ENCODE data around the gene SPATA31E1.

DNA sequence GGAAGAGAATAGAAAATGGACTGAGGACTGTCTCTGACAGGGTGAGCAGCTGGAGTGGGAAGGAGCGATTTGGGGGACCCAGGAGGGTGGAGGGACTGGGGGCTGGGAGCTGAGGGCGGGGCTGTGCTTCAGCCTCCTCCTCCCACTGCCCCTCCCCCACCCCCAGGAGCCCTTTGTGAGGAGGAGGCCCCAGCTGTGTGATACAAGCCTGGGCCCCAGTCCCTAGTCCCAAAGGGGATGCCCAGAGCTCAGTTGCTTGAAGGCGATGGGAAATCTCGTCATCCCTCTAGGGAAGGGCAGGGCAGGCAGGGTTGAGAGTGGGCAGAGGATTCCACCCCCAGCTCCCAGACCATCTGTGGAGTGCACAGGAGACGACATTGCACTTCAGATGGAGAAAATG, at the start of gene SPATA31E1:
- TF ChIP-seq, protein P1, sequence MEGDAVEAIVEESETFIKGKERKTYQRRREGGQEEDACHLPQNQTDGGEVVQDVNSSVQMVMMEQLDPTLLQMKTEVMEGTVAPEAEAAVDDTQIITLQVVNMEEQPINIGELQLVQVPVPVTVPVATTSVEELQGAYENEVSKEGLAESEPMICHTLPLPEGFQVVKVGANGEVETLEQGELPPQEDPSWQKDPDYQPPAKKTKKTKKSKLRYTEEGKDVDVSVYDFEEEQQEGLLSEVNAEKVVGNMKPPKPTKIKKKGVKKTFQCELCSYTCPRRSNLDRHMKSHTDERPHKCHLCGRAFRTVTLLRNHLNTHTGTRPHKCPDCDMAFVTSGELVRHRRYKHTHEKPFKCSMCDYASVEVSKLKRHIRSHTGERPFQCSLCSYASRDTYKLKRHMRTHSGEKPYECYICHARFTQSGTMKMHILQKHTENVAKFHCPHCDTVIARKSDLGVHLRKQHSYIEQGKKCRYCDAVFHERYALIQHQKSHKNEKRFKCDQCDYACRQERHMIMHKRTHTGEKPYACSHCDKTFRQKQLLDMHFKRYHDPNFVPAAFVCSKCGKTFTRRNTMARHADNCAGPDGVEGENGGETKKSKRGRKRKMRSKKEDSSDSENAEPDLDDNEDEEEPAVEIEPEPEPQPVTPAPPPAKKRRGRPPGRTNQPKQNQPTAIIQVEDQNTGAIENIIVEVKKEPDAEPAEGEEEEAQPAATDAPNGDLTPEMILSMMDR (conservative IDR thresholded peaks at IDR 0.05; ENCODE audit: low read depth, low read length) = no peak
- no peak for TF ChIP-seq EZH2phosphoT487 (IDR thresholded peaks at IDR 0.05; ENCODE audit: borderline replicate concordance, low read length)

Data from PC-3 (cell line).